HG03097 (cell line): ENCODE data around the gene GPR12.

Experiments
- ATAC-seq: cut with Tn5 transposase; IDR thresholded peaks from one replicate; pipeline ENCODE4 v1.9.1; 2021; ENCODE audit not compliant: unreplicated experiment, low FRiP score

GPR12 gene

GRCh38 chr13:26706381-26706780 is 54.2 kb downstream of the GPR12 start:
- no peak for ATAC-seq

- ATAC-seq = no peak
These were observed 55.0 kb downstream of the GPR12 start for GRCh38 chr13:26705536-26705935.
